Measurements from ENCODE around the gene TM4SF4. TPM values are rescaled to one million over a fixed set of nuclear protein-coding genes. Genes with fewer than 3 reads are reported as not detected.

TM4SF4 gene
- total RNA-seq, 1 donor from 2014 or later = not detected

DNA sequence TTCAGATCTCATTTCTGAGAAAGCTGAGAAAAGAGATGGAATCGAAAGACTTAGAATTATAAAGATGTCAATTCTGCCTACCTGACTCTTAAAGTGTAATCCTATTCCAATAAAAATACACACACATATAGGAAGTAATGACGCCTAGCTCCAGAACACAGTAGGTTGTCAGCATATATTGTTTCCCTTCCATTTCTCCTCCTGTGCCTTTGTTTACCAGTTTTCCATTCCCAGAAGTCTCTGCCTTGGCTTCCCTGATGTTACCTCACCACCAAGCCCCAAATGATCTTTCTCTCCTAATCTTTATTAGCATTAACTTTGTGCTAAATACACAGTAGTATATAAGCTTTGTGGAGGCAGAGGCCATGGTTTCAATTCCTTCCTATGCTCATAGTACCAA lies 40.0 kb downstream of the TM4SF4 start:
- DNase-seq = no peak

DNA sequence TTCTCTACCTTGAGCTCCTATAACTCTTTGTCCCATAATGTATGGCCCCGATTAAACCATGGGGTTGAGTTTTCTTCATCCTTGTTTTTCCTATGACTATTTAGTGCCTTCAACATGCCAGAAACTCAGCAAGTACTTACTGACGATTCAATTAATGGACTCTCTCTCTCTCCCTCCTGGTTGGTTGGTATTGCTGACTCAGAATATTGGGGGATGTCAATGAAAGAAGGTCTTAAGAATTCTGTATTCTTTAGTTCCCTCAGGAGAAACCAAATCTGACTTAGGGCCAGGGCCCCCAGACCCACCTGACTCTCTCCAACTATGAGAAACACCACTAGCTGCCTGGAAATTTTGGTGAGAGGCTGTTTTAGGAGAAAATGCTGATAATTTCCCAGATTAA lies 40.8 kb downstream of the TM4SF4 start:
- no peak for DNase-seq

DNA sequence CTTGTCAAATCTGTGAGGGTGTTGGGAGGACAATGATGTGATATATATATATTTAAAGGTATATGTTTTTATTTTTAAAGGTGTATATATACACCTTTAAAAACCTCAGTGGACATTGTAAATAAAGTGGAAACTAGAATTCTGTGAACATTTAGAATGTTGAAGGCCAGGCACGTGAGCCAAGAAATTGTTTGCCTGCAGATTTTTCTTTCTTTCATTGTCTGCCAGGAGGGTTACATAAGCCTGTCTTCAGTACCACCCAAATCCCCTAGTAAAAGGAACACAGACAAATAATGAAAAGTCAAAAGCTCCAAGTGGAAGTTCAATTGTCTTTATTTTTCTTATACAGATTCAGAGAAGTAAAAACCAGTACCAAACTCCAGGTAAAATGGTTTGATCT lies 42.4 kb downstream of the TM4SF4 start:
- DNase-seq = no peak

DNA sequence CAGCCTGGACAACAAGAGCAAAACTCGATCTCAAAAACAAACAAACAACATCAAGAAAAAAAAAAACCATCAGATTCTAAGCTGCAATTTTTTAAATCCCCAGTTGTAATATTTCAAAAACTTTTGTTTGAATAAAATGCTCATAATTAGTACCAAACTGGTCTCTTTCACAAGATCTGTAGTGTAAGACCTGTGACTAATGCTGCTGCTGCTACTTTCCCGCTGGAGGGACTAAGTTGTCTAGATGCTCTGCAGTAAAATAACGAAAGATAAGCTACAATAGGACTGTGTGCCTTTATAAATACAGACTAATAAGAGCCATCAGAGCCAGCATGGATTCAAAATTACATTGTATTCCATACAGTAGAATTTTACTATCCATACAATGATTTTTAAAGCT lies 45.4 kb downstream of the TM4SF4 start:
- no peak for DNase-seq

DNA sequence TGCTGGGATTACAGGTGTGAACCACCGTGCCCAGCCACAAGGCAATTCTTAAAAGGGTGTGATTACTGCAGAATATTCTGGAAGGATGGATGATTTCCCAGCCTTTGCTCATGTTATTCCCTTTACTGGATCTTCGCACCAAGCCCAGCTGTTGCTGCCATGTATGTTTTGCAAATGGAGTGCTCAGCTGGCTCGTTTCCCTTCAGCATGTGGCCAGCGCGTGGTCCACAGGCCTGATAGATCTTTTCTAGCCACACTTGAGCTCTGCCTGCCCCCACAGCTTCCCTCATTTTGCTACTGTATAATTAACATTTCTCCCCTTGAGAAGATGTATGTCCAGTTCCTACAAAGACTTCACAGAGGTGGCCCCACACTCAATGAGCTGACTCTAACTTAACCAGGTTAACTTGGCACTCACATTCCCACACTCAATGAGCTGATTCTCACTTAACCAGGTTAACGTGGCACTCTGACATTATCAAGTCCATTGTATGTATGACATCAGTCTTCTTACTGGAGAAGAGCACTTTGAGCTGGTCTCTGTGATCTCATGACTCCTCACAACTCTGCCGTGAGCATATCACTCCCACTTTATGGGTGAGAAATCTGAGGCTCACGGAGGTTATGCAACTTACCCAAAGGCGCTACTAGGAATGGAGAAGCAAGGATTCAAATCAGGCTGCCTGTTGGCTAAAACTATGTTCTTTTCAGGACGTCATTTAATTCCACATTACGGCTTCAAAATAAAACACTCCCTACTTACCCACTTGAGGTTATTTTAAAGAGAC lies 49.2 kb downstream of the TM4SF4 start:
- no peak for DNase-seq

DNA sequence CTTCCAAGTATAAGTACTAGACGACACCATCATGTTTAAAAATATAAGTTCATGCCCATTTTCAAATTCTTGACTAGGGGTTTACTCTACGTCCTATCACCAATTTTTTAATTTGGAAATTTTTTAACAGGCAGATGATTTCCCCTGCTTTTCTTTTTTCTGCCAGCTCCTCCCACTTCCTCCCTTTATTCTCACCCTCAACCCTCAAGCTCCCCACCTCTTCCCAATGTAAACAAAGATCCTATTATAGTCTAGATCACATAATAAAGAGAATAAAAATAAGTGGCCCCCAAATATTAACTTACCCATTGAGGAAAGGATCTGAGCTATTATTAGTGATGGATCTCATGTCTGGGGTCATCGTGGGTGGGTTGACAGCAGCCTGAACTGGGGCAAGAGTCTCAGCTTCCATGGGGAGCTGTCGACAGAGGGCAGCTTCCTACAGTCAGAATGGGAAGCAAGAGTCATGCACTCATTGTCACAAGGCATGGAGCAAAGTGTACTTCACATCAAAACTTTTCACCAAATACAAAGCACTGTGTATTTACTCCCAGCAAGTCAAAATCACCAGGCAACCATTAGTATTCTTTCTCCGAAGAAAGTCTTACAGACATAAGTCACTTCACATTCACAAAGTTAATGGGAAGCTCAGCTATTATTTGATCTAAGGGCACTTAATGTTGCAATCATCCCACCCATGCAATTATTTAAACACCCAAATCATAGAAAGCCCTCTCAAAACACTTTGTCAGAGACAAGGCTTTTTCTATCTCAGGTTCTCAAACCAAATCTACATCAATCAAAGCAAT lies 53.2 kb downstream of the TM4SF4 start:
- no peak for DNase-seq

DNA sequence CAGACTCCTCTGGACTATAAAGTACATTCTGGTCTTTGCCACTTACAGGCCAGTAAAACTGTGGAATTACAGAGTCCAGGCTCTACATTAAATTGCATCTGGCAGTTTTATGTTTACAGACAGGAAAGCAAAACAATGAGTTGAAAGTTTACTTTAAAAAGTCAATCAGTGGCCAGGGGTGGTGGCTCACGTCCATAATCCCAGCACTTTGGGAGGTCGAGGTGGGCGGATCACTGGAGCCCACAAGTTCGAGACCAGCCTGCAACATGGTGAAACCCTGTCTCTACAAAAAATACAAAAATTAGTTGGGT lies 53.8 kb downstream of the TM4SF4 start:
- DNase-seq = no peak

DNA sequence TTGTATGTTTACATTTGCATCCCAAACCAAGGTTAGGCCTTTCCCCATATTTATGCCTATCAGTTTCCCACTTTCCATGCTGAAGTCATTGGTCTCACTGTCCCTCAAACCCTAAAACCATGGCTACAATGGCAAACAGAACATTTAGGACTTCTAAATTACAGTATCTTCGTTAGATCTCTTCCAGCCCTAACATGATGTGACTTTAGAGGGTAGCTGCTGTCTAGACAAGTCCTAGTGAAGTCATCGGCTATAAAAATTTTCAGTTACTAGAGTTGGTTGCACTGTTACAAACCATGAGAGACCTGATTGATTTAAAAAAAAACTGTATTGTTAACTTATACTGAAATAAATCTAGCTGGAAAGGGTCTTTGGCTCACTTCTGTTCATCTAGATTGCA lies 54.6 kb downstream of the TM4SF4 start:
- no peak for DNase-seq

DNA sequence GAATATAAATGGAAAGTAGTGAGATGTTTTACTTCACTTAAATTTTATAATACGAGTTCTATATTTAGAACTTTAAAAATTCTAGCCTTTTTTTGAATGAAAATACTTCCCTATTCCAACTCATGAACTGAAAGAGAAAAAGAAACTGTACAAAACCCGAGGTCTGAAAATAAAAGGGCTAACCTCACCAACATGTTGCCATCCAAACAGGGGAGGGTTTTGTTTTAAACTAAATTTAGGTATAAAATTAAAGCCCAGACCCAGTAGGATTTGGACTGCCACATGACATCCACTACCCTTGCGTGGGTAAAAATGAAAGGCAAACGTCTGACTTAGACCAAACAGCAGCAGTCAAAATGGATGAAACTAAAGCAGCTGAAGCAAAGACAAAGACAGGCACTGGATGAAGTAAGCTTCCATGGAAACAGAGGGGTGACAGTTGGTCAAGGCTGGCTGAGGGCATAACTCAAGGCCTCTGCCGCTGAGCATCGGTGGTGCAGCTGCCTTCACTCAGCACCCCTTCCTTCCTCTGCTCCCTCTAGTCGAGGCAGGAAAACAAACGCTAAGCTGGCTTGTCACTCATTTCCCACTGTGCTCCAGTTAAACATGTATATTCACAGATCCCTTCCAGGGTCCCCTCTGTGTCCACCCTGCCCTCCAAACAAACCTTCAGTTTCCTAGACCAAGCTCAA lies 58.1 kb downstream of the TM4SF4 start:
- DNase-seq = no peak

DNA sequence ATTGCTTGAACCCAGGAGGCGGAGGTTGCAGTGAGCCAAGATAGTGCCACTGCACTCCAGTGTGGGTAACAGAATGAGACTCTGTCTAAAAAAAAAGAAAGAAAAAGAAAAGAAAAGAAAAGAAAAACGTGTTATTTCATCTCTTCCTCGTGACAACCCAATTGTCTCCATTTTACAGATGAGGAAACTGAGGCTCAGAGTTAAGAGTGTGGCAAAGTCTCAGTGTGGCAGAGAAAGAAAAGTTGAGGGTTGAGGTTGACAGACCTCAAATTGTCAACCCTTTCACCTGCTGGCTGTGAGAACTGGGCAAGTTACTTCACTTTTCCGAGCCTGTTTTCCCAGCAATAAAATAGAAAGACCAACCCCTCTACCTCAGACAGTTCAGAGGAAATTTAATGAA lies 59.6 kb downstream of the TM4SF4 start:
- DNase-seq = no peak

DNA sequence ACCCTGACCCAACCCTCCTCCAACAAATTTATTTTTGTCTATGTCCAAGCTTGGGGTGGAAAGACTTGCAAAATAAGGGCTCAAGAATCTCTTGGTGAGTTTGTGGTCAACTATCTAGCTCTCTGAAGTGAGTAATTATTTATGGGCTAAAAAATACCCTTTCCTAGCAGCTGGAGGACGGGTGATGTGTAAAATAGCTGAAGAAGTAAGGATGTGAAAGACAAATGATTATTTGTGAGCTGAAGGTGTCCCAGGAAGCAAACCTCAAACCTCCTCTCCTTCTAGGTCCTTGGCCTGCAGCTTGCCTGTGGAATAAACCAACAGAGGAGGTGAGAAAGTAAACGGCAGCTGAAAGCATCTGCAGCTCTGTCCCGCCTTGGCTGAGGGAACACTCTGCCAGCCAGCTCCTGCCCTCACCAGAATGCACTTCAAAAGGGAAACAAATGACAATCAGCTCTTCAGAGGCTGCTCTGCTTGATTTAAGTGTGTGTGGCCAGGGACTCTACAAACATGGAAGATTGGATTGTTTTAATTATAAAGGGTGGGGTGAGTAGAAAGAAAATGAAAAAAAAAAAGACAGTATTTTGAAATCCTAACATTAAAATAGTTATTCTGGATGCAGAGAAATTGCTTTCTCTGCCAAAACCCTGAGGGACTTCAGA lies 60.3 kb downstream of the TM4SF4 start:
- DNase-seq = no peak

DNA sequence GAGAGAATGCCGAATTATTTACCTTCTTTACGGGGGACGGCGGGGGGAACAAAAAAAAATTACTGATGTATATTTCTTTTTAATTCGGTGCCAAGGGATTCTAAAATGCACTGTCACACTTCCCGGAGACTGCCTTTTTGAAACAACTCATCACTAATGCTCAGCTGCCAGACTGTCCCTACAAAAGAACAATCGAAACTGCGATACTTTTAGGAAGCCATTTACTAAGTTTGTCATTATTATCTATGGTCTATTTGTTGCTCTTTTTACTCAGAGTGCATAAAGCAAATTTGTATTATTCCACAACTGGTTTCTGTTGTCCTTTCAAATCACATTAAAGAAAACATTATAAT lies 60.8 kb downstream of the TM4SF4 start:
- DNase-seq = no peak

DNA sequence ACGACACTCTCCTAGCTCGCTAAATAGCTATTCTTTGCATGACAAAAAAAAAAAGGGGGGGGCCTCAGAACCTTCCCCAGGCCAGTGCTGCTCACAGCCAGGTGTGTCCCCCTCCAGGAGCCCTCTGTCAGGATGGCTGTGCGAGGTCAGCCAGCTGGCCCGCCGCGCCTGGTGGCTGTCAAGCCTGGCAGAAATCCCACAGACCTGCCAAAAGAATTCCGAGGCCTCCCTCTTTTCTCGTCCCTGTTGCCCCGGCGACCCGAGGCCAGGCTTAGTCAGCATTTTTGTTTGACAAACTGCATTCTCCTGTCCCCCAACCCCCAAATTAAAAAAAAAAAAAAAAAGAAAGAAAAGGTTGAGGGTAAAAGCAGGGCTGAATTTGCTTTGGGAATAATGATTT lies 61.9 kb downstream of the TM4SF4 start:
- no peak for DNase-seq

DNA sequence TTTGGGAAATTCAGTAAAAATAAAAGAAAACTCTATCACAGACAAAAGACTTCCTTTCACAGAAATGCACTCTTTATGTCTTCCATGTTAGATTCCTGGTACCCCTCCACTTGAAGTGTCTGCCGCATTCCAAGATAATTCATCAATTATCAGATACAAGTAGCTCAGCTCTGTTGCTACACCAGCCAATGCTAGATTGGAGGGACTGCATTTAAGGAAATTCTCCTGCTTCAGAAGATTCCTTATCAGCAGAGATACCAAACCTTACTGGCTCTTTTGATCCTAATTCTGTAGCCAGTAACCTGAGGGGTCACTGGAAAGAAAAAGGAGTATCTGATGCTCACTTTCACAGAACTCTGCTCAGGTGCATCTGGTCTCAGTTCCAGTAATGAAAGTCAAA lies 63.9 kb downstream of the TM4SF4 start:
- no peak for DNase-seq

DNA sequence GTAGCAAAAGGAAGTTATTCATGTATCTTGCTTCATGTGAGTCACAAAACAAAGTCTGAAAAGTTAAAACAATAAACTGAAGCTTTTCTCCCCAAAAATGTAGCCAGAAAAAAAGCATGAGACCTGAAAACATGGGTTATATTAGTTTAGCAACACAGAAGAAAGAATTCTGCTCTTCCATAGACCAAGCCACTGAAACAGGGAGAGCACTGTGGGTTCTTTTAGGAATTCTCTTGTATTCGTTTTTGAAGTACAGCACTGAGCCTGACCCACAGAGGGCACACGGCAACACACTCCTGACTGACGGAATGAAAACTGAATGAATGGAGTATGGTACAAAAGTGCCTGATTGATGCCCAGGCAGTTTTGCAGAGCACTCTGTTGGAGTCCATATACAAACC lies 66.6 kb downstream of the TM4SF4 start:
- DNase-seq = no peak

DNA sequence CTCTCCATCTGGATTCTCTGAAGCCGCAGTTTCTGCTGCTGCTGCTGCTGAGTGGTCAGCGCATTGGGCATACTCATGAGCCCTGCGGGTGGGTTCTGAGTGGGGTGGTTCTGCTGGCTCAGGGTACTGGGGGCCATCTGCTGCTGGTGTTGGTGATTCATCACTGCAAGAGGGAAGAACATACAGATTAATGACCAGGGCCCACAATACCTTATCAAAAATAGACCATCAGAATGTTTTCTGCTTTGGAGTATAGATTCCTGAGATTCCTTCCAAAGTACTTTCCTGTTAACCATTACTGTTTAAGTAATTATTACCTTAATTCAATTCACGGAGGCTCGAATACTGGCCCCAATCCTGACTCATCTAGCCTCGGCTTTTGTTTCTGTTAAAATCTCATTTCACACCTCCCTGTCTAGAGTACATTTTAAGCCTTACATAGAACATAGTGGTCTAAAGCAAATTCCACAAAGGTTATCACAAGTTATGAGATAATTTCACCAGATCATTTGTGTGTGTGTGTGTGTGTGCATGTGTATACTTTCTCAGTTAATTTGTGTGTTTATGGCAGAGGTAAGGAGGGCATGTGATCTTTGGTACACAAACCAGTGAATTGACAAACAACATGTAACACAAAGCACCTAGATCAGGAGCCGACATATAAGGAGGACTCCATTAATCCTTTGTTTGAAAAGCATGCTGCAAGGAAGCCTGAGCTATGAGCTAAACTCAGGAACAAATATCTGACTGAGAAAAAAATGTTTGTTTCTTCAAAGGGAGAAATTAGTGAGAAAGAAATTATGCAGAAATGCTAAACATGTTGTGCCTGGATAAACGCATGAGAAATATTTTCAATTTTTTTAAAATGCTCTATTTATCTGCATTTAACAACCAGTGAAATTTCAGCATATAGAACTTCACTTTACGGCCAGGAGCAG lies 68.1 kb downstream of the TM4SF4 start:
- no peak for DNase-seq

DNA sequence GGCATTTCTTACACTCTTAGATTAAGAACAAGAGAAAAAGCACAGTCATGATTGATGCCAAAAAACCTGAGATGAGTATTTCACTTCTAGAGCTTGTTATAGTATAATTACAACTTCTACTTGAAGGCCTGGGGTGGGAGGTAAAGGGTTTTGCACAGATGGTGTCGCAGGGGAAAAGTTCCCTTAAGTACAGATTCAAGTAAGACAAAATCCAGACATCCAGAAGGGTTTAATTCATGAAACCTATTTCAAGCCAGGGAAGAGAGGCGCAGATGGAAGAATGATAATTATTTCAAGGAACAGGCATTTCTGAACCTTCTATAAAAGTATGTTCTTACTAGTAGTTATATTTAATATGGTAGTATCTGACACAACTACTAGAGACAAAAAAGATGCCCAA lies 70.6 kb downstream of the TM4SF4 start:
- no peak for DNase-seq

DNA sequence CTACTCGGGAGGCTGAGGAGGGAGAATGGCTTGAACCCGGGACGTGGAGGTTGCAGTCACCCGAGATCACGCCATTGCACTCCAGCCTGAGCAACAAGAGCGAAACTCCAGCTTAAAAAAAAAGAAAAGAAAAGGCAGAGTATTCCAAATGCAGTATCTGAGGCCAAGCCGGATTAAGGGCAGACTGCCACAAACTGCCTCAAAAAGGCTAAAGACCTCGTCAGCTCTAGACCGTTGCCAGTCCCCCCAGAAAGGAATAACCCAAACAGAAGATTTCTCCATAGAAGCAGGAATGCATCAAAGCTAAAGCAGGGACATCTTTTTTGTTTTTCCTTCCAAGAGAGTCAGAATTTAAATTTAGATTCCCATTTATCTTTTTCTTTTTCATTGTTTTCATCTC lies 72.9 kb downstream of the TM4SF4 start:
- no peak for DNase-seq

DNA sequence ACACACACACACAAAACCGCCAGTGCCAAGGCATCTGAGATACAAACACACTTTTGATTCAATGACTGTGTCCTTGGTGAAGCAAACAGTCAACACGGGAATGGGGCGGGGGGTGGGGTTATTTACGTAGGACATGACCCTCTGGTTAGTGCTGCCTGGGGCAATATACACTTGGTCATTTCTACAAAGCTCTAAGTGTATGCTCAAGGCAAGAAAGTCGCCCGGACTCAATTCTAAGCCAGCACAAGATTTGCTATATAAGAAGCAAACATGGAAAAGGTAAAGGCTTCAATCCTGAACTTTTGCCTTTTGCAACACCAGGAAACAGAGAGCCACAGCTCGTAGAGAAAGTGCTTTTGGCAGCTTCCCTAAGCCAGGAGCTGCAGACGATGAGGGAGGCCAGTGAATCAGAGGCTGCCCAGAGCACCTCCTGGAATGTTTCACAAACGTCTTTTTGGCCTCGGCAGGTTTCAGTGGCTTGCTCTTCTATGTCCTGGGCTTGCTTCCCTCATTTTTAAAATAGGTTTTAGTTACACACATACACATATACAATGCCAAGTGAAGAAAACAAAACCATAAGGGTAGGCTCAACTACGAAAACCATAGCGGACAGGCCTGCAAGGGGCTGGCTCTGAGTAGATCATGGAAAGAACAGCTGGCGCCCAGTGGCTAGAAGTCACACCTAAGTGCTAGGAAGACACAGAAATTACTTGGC lies 73.6 kb downstream of the TM4SF4 start:
- DNase-seq = no peak

DNA sequence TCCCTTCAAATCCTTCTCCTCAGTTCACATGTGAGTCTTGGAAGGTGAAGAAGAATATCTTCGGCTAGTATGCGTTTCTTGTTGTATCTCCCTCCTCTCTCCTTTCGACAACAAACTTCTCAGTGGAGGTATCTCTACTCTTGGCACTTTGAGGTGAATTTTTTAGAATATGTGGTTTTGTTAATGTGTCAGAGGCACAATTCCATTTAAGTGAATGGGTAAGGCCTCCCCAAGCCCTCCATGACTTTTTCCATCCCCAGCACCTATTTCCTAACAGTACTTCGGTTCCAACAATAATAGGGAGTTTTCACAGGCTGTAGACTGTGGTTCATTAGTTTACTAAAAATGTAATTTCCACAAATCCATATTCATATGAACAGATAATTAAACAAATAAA lies 74.2 kb downstream of the TM4SF4 start:
- no peak for DNase-seq

DNA sequence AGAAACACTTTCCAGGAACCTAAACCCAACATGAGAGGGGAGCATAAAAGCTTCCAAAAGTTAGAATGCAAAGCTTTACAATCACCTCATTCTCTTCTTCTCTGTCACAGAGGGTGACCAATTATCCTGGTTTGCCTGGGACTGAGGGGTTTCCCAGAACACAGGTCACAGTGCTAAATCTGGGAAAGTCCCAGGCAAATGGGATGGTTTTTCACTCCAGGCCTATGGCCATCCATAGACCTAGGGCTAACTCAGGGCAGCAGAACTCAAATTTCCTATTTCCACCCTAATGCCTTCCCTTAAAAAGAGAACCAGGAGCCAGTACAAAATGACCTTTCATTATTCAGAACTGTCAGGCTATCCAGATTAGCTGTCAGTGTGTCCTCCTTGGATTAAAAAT lies 77.0 kb downstream of the TM4SF4 start:
- no peak for DNase-seq

All from occipital lobe (tissue), 2 donors.